T-helper 1 cell treated with Interleukin-12 subunit alpha and Interleukin-12 subunit beta and Interleukin-4 antibody, amounts not matched to agents 30 μg/mL and 1 μg/mL, for 36 hours (primary cell): Measurements from ENCODE around the gene BAHCC1.

Experiments used
- H3K27ac Mint-ChIP-seq: one replicate; pipeline ENCODE4 v1.8.0; 2021; ENCODE audit warnings: mild to moderate bottlenecking, mixed read lengths
- H3K27me3 Mint-ChIP-seq: one replicate; pipeline ENCODE4 v1.8.0; 2021; ENCODE audit warnings: low read depth, mixed read lengths
- H3K36me3 Mint-ChIP-seq: one replicate; pipeline ENCODE4 v1.8.0; 2021; ENCODE audit warnings: low read depth, mixed read lengths
- H3K4me1 Mint-ChIP-seq: one replicate; pipeline ENCODE4 v1.8.0; 2021; ENCODE audit warnings: low read depth, mixed read lengths
- H3K4me3 Mint-ChIP-seq: one replicate; pipeline ENCODE4 v1.8.0; 2021; ENCODE audit warnings: mild to moderate bottlenecking, moderate library complexity, mixed read lengths
- H3K9me3 Mint-ChIP-seq: one replicate; pipeline ENCODE4 v1.8.0; 2021; ENCODE audit warnings: mixed read lengths

Gene BAHCC1

DNA sequence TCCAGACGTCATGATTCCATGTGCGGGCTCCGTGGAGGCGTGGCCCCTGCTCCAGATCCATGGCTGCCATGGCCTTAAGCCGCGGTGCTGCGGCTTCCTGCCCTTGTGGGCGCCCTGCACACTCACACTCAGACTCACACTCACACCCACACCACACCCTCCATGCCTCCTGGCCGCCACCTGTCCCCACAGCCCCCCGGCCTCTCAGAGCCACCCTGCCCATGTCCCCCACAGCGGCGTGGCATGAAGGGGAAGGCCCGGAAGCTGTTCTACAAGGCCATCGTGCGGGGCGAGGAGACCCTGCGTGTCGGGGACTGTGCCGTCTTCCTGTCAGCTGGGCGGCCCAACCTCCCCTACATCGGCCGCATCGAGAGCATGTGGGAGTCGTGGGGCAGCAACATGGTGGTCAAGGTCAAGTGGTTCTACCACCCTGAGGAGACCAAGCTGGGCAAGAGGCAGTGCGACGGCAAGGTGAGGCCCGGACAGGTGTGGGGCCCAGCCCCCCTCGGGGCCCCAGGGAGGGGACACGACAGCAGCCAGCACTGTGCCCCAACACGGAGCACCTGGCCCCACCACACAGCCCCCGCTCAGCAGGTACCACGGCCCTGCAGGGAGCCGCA, 67.4 kb downstream of the BAHCC1 start:
- Mint-ChIP-seq H3K4me1 (no peaks in the 10 kb centered on the region), H3K36me3 (no peaks in the 10 kb centered on the region), H3K27me3 (no peaks in the 10 kb centered on the region), H3K4me3 (no peak overlapping the region), H3K9me3 (no peaks in the 10 kb centered on the region), H3K27ac (no peak overlapping the region)

DNA sequence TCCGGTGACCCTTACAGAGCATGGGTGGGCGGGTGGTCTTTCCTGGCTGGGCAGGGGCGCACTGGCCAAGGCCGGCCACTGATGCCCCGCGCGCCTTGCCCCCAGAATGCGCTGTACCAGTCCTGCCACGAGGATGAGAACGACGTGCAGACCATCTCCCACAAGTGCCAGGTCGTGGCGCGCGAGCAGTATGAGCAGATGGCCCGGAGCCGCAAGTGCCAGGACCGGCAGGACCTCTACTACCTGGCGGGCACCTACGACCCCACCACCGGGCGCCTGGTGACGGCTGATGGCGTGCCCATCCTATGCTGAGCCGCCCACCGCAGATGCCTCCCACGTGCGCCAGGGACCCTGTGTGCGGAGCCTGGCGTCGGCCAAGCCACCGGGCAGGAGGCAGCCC, 68.2 kb downstream of the BAHCC1 start:
- Mint-ChIP-seq H3K27me3 (no peaks in the 10 kb centered on the region), H3K9me3 (no peaks in the 10 kb centered on the region), H3K36me3 (no peaks in the 10 kb centered on the region), H3K4me1 (no peaks in the 10 kb centered on the region), H3K27ac (no peak overlapping the region), H3K4me3 (no peak overlapping the region)

DNA sequence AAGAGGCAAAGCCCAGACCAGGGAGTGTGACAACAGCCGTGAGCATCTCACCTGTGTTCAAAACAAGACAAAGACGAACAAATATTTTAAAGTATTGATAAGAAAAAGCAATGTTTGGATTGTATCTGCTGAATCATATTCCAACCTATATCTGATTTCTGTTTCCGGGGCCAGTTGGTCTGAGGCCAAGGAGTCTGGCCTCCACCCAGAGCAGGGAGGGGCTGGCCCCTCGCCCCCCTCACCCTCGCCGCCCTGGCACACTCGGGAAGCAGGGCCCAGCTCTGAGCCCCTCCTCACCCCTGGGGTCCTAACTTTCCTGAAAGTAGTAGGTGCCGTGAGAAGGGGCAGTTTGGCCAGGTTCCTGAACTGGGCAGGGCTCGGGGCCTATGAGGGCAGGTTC, 69.3 kb downstream of the BAHCC1 start:
- H3K27ac Mint-ChIP-seq: no peak overlapping the region
- H3K9me3 Mint-ChIP-seq: no peaks in the 10 kb centered on the region
- no peaks in the 10 kb centered on the region for H3K36me3 Mint-ChIP-seq
- no peaks in the 10 kb centered on the region for H3K27me3 Mint-ChIP-seq
- no peaks in the 10 kb centered on the region for H3K4me1 Mint-ChIP-seq
- H3K4me3 Mint-ChIP-seq: no peak overlapping the region

DNA sequence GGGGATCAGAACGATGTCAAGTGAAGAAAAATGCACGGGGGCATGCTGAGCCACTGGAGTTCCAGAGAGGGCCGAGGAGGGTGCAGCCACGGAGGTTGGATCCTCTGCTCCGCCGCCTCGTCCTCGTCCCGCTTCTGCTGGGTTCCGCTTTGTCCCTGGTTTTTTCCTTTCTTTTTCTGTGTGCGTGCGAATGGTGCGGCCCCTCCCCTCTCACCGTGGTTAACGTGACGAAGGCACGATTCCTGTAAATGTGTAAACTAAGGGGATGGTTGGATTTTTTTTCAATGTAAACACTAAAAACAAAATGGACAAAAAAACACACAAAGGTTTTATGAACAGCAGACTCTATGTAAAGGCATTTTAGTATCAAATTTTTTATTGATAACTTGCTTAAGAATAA, 70.7 kb downstream of the BAHCC1 start:
- Mint-ChIP-seq H3K4me3 (no peak overlapping the region), H3K9me3 (no peaks in the 10 kb centered on the region), H3K27me3 (no peaks in the 10 kb centered on the region), H3K36me3 (no peaks in the 10 kb centered on the region), H3K27ac (no peak overlapping the region), H3K4me1 (no peaks in the 10 kb centered on the region)

DNA sequence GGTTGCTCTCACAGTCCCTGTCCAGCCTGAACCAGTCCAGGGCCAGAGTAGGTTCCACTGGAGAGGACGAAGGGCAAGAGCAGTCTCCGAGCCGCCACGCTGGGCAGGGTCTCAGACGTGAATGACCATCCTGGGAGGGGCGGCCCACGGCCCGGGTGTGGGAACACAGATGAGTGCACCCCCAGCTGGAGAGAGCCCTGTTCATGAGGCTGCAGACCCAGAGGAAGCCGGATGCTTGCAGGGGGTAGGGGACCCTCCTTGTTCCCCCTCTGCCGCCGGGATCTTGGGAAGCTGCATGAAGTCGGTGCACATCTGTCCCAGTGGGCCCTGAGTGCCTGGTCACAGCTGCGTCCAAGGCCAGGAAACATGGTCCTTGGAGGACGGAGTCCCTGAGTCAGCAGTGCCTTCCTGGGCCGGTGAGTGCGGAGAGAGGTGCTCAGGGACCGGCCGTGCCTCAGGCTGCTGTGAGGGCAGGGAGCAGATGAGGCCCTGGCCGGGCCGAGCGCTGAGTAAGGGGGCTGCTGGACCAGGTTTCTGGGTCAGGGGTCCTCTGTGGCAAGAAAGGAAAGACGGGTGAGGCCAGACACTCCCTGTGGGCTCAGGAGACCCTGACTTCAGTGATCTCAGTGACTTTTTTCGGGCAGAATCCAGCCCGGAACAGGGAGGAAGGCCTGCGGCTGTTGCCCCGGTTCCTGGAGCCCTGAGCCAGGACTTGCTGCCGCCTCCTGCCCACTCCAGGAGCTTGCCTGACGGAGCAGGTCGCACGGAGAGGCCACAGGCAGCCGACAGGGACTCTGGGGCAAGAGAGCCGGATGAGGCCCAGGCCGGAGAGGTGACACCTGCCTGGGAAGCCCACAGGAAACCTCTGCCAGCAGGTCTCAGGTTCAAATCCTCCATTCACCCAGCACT, 71.6 kb downstream of the BAHCC1 start:
- no peaks in the 10 kb centered on the region for H3K27me3 Mint-ChIP-seq
- no peaks in the 10 kb centered on the region for H3K36me3 Mint-ChIP-seq
- H3K4me1 Mint-ChIP-seq: no peaks in the 10 kb centered on the region
- H3K4me3 Mint-ChIP-seq: no peak overlapping the region
- no peaks in the 10 kb centered on the region for H3K9me3 Mint-ChIP-seq
- H3K27ac Mint-ChIP-seq: no peak overlapping the region

DNA sequence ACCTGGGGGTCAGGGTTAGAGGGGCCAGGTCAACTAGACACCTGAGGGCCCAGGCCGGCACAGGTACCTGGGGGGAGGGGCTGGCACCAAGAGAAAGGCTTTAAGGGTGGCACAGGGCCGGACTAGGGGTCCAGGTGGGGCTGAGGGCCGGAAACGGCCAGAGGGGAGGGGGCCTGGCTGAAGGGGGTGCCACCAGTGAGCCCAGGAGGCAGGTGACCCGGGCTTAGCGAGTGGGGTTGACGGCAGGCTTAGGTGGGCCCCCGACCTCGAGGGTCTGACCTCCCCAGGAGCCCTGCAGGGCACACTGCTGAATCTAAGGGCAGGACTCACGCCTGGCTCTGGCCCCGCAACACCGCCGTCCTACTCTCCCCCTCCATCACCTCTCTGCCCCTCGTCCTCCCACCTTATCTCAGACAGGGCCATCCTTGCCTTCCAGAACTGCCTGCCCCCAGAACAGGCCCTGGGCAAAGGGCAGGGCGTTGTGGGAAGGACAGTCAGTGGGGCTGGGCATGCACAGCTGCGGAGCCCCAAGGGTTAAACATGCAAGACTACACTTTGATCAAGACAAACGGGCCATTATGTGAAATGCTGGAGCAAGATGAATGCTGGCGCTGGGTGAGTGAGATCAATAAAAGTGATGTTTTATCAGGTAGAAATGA, 73.0 kb downstream of the BAHCC1 start:
- Mint-ChIP-seq H3K4me1 (no peaks in the 10 kb centered on the region), H3K27me3 (no peaks in the 10 kb centered on the region), H3K4me3 (no peak overlapping the region), H3K9me3 (no peaks in the 10 kb centered on the region), H3K27ac (no peak overlapping the region), H3K36me3 (no peaks in the 10 kb centered on the region)

DNA sequence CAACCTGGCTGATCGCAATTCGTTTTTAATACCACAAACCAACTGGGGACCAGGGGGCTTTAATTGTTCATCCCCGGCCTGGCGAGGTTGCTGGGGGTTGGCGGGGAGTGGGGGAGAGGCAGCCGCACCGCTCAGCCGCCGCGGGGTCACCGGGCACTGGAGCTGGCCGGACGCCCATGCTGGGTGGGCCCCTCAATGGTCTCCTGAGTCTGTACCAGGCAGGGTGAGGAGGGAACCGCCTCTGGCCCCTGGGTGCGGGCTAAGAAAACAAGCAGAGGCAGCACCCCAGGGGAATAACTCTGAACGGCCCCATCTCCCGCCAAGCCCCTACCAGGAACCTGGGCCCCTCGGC, 73.5 kb downstream of the BAHCC1 start:
- H3K27me3 Mint-ChIP-seq: no peaks in the 10 kb centered on the region
- H3K27ac Mint-ChIP-seq: no peak overlapping the region
- no peaks in the 10 kb centered on the region for H3K36me3 Mint-ChIP-seq
- no peaks in the 10 kb centered on the region for H3K4me1 Mint-ChIP-seq
- H3K9me3 Mint-ChIP-seq: no peaks in the 10 kb centered on the region
- no peak overlapping the region for H3K4me3 Mint-ChIP-seq

DNA sequence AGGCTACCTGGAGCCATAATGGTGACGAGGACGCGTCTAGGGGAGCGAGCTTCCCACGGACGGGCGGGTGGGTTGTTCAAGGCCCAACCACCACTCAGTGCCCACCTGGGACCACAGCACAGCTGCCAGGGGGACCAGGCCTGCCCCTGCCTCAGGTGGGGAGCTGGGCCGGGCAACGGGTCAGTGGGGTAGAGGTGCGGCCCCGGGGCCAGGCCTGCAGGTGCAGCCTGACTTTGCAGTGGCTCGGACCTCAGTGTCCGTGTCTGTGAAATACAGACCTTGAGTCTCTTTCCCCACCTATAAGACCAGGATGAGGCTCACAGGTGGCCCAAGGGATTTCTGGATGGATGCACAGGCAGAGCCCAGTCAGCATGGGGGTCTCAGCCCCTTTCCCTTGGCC, 74.0 kb downstream of the BAHCC1 start:
- H3K4me3 Mint-ChIP-seq: no peak overlapping the region
- no peak overlapping the region for H3K27ac Mint-ChIP-seq
- H3K9me3 Mint-ChIP-seq: no peaks in the 10 kb centered on the region
- H3K27me3 Mint-ChIP-seq: no peaks in the 10 kb centered on the region
- no peaks in the 10 kb centered on the region for H3K4me1 Mint-ChIP-seq
- no peaks in the 10 kb centered on the region for H3K36me3 Mint-ChIP-seq

DNA sequence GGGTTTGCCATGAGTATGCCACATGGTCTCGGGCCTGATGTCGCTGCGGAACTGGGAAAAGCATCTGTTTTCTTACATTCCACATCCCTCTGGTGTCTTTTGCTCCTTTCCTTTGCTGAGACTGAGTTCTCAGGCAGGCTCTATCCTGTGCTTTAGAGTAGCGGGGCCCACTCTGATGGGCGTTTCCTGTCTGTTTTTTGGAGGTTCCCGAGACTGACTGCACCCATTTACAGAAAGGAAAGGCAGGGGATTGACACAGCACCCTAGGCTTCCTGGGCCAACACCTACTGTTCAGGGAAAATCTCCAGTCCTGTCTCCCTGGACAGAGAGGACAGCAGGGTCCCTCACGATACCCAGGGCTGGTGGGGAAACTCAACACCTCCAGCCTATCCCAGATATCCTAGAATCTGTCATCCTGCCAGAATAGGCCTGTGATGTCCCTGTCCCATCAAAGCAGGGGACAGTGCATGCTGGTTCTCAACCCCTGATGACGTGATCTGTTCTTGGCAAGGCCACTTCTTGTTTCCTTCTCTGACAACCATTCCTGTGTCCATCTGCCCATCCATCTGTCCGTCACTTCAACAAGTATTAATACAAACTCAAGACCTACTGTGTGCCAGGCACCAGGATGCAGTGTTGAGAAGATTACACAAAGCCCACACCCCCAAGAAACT, 75.2 kb downstream of the BAHCC1 start:
- H3K27ac Mint-ChIP-seq: no peak overlapping the region

DNA sequence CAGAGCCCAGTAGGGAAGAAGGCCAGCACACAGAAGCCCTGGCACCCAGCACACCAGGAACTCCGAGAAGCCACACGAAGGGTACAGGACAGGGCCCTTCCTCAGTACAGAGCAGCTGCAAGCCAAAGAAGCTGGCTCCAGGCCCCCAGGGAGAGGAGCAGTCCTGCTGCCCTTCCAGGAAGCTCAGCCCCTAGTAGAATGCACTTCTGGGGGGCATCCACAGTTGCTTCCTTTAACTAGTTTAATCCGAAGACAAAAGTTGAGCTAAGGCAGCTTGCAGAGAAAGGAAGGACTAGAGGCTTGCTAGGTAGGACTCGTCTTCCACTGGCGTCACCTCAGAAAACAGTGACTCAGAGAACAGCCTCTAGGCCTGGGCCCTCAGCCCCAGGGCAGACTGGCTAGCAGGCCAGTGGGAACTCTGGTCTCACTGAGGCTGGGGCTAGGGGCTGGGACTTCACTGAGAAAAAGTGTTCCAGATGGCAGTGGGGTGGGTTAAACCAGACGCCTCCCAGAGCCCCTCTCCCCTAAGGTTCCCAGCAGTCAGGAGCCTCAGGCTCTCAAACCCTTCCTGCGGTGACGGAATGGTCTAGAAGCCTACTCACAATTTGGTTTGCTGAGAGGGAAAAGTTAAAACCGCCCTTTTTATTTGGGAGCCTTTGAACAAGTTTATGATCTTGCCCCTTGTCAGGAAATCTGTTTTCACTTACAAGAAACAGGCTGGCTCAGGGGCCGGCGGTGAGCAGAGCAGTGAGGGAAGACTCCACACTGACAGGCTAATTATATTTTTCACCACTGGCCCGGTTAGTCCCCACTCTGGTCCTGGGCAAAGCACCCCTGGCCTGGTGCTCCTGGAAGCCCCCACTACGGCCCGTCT, 75.9 kb downstream of the BAHCC1 start:
- no peak overlapping the region for H3K27ac Mint-ChIP-seq
- no peaks in the 10 kb centered on the region for H3K4me1 Mint-ChIP-seq
- no peaks in the 10 kb centered on the region for H3K27me3 Mint-ChIP-seq
- no peak overlapping the region for H3K4me3 Mint-ChIP-seq
- H3K36me3 Mint-ChIP-seq: no peaks in the 10 kb centered on the region
- H3K9me3 Mint-ChIP-seq: no peaks in the 10 kb centered on the region

More for the DNA sequence above, 75.2 kb downstream of the BAHCC1 start:
- Mint-ChIP-seq H3K27me3 (no peaks in the 10 kb centered on the region), H3K4me1 (no peaks in the 10 kb centered on the region), H3K4me3 (no peak overlapping the region), H3K9me3 (no peaks in the 10 kb centered on the region), H3K36me3 (no peaks in the 10 kb centered on the region)

DNA sequence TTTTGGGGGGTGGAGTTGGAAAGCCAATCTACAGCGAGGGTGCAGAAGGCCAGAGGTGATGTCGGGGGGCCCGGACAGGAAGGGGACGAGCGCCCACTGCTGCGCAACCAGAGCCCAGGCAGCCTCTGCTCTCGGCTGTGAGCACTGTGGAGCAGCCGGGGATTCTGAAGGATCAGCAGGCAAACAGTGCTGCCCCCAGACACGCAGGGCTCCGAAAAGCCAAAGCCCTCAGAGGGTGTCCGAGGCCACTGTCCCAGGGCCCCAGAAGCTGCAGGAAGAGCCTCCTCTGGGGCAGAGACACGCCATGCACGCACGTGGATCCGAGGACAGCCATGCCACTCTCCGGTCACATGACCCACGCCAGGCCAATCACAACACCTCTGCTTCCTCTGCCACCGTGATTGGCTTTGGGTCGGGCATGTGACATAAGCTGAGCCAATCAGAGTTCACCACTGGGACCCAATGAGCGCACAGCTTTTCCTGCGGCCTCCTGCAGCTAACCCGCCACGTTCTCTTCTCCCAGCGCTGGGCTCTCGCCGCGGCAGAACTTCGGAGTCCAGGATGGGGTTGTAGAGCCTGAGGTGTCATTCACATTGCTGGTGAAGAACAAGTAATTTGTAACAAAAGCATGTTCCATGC, 76.7 kb downstream of the BAHCC1 start:
- Mint-ChIP-seq H3K27ac (no peak overlapping the region), H3K27me3 (no peaks in the 10 kb centered on the region), H3K36me3 (no peaks in the 10 kb centered on the region), H3K9me3 (no peaks in the 10 kb centered on the region), H3K4me3 (no peak overlapping the region), H3K4me1 (no peaks in the 10 kb centered on the region)

DNA sequence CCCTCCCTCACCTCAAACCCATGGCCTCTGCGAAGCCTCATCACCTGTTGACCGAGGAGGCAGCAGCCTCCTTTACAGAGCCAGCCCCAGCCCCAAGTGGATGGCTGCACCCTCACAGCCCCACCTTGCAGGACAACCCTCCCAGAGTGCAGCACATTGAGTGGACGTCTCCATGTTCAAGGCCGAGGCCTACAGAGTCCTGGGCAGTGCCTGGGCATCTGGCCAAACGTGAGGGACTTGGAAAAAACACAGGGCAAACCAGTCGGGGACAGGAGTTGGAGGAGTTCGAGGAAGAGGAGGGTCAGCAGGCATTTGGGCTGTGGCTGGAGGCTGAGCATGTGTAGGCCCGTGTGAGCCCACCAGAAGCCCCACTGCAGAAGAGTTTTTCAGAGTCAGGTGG, 77.8 kb downstream of the BAHCC1 start:
- H3K4me3 Mint-ChIP-seq: no peak overlapping the region
- no peaks in the 10 kb centered on the region for H3K4me1 Mint-ChIP-seq
- no peak overlapping the region for H3K27ac Mint-ChIP-seq
- H3K27me3 Mint-ChIP-seq: peaks cover 3% of the 10 kb centered on the region
- no peaks in the 10 kb centered on the region for H3K36me3 Mint-ChIP-seq
- H3K9me3 Mint-ChIP-seq: no peaks in the 10 kb centered on the region

DNA sequence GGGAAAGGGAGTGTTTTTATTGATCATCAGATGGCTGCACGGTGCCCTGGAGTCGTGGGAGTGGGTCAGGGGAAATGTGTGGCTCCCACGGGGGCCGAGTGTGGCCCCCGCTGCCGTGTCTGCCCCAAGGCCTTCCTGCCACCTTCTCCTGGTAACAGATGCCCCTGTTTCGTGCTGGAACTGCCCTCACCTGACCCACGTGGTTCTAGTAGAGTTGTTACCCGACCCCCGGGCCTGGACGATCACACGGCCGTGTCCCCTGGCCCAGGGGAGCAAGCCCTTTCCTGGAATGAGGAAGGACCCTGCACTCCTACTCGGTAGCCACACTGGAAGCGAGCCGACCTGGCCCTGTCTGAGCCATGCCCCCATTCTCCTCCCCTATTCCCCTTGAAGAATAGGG, 79.7 kb downstream of the BAHCC1 start:
- H3K27ac Mint-ChIP-seq: no peak overlapping the region
- no peaks in the 10 kb centered on the region for H3K9me3 Mint-ChIP-seq
- no peak overlapping the region for H3K4me3 Mint-ChIP-seq
- peaks cover 15% of the 10 kb centered on the region for H3K27me3 Mint-ChIP-seq
- no peaks in the 10 kb centered on the region for H3K36me3 Mint-ChIP-seq
- H3K4me1 Mint-ChIP-seq: no peaks in the 10 kb centered on the region
